Measurements from ENCODE around the gene CCDC33.

- TF ChIP-seq ESRRG (CRISPR knock-in tag; IDR thresholded peaks at IDR 0.05) (no peak), PPARA (CRISPR knock-in tag; IDR thresholded peaks at IDR 0.05; ENCODE audit: borderline replicate concordance) (no peak), GLIS3 (CRISPR knock-in tag; IDR thresholded peaks at IDR 0.05) (no peak), ZNF8 (CRISPR knock-in tag; IDR thresholded peaks at IDR 0.05) (no peak), ZNF70 (CRISPR knock-in tag; IDR thresholded peaks at IDR 0.05) (no peak)
- TF ChIP-seq, protein P1, sequence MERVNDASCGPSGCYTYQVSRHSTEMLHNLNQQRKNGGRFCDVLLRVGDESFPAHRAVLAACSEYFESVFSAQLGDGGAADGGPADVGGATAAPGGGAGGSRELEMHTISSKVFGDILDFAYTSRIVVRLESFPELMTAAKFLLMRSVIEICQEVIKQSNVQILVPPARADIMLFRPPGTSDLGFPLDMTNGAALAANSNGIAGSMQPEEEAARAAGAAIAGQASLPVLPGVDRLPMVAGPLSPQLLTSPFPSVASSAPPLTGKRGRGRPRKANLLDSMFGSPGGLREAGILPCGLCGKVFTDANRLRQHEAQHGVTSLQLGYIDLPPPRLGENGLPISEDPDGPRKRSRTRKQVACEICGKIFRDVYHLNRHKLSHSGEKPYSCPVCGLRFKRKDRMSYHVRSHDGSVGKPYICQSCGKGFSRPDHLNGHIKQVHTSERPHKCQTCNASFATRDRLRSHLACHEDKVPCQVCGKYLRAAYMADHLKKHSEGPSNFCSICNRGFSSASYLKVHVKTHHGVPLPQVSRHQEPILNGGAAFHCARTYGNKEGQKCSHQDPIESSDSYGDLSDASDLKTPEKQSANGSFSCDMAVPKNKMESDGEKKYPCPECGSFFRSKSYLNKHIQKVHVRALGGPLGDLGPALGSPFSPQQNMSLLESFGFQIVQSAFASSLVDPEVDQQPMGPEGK (CRISPR knock-in tag; IDR thresholded peaks at IDR 0.05; ENCODE audit: borderline replicate concordance) = peak; percentile 90
These were observed 7.4 kb upstream of the CCDC33 start for GRCh38 chr15:74228723-74229081.

All from SK-N-SH treated with all-trans-retinoic acid at 6 μM for 48 hours (cell line).